Neural cell (in vitro differentiated cells): Measurements from ENCODE around the gene EGFL8. TPM values are rescaled to one million over a fixed set of nuclear protein-coding genes. Genes with fewer than 3 reads are reported as not detected.

Source experiments
- H2AFZ ChIP-seq: fragments of 200-600, 300-800 bp; sonication (generic), shearing (Covaris generic); 2 replicates; pipeline ENCODE4 v1.6.0; 2014; ENCODE audit warnings: low read depth, mild to moderate bottlenecking, antibody characterized with exemption, low read length, moderate library complexity
- H3F3A ChIP-seq: fragments of 200-600 bp; shearing (Covaris generic); 2 replicates; pipeline ENCODE4 v1.6.1; 2016; ENCODE audit warnings: mild to moderate bottlenecking, moderate library complexity, mixed read lengths, antibody characterized with exemption, low read length; ENCODE audit not compliant: insufficient read depth, poor library complexity, severe bottlenecking
- H3K27ac ChIP-seq: fragments of 200-600, 300-800 bp; sonication (generic), shearing (Covaris generic); 2 replicates; pipeline ENCODE4 v1.5.1; 2014; ENCODE audit warnings: mild to moderate bottlenecking, low read length, moderate library complexity
- H3K27me3 ChIP-seq: fragments of 300-800, 200-600 bp; sonication (generic), shearing (Covaris generic); 2 replicates; pipeline ENCODE4 v1.6.0; 2014; ENCODE audit warnings: mild to moderate bottlenecking, low read depth, low read length, moderate library complexity; ENCODE audit not compliant: insufficient read depth
- H3K36me3 ChIP-seq: fragments of 300-800, 200-600 bp; sonication (generic), shearing (Covaris generic); 2 replicates; pipeline ENCODE4 v1.5.1; 2014; ENCODE audit warnings: mild to moderate bottlenecking, antibody characterized with exemption, low read length, moderate library complexity; ENCODE audit not compliant: insufficient read depth
- H3K4me2 ChIP-seq: fragments of 300-800, 200-600 bp; sonication (generic), shearing (Covaris generic); 2 replicates; pipeline ENCODE4 v1.6.0; 2014; ENCODE audit warnings: mild to moderate bottlenecking, low read length
- H3K4me3 ChIP-seq: fragments of 300-800, 200-600 bp; sonication (generic), shearing (Covaris generic); 2 replicates; pipeline ENCODE4 v1.5.1; 2014; ENCODE audit warnings: mild to moderate bottlenecking, low read length, moderate library complexity
- H3K79me2 ChIP-seq: fragments of 200-600 bp; shearing (Covaris generic); replicated peaks from 2 replicates; pipeline ENCODE4 v1.6.0; 2014; ENCODE audit warnings: mild to moderate bottlenecking, low read length, moderate library complexity; ENCODE audit not compliant: insufficient read depth
- H3K9ac ChIP-seq: fragments of 300-800, 200-600 bp; sonication (generic), shearing (Covaris generic); 2 replicates; pipeline ENCODE4 v1.6.1; 2016; ENCODE audit warnings: mild to moderate bottlenecking, low read length, mixed read lengths
- H3K9me2 ChIP-seq: fragments of 200-600 bp; shearing (Covaris generic); 2 replicates; pipeline ENCODE4 v1.6.1; 2016; ENCODE audit warnings: mild to moderate bottlenecking, low read length, mixed read lengths; ENCODE audit not compliant: insufficient read depth
- H3K9me3 ChIP-seq: fragments of 200-600, 300-800 bp; sonication (generic), shearing (Covaris generic); 2 replicates; pipeline ENCODE4 v1.6.1; 2016; ENCODE audit warnings: mild to moderate bottlenecking, mixed run types, low read length, moderate library complexity, mixed read lengths
- H4K20me1 ChIP-seq: fragments of 200-600 bp; shearing (Covaris generic); 2 replicates; pipeline ENCODE4 v1.6.1; 2016; ENCODE audit warnings: mild to moderate bottlenecking, mixed run types; ENCODE audit not compliant: insufficient read depth
- CTCF ChIP-seq: fragments of 450-650 bp; IDR thresholded peaks from 2 replicates; pipeline ENCODE4 v1.5.1; 2014; ENCODE audit warnings: antibody characterized with exemption, mild to moderate bottlenecking, moderate library complexity; ENCODE audit not compliant: poor library complexity, severe bottlenecking
- EP300 ChIP-seq: fragments of 450-650 bp; conservative IDR thresholded peaks from 2 replicates; pipeline ENCODE4 v1.6.1; 2014; ENCODE audit warnings: antibody characterized with exemption, mild to moderate bottlenecking, moderate library complexity; ENCODE audit not compliant: poor library complexity, severe bottlenecking
- EZH2 ChIP-seq: fragments of 200-600, 300-800 bp; shearing (Covaris generic), sonication (generic); IDR thresholded peaks from 2 replicates; pipeline ENCODE4 v1.6.1; 2014; ENCODE audit warnings: antibody characterized with exemption, low read length, borderline replicate concordance, mild to moderate bottlenecking; ENCODE audit not compliant: insufficient read depth, poor library complexity, severe bottlenecking
- MXI1 ChIP-seq: fragments of 450-650 bp; conservative IDR thresholded peaks from 2 replicates; pipeline ENCODE4 v1.6.1; 2014; ENCODE audit warnings: antibody characterized with exemption, mild to moderate bottlenecking; ENCODE audit not compliant: poor library complexity, severe bottlenecking
- POLR2AphosphoS5 ChIP-seq: IDR thresholded peaks from 2 replicates; pipeline ENCODE4 v1.6.1; 2012
- RAD21 ChIP-seq: fragments of 450-650 bp; conservative IDR thresholded peaks from 2 replicates; pipeline ENCODE4 v1.6.1; 2014; ENCODE audit warnings: antibody characterized with exemption, mild to moderate bottlenecking, moderate library complexity
- REST ChIP-seq: IDR thresholded peaks from 2 replicates; pipeline ENCODE4 v1.6.1; 2012; ENCODE audit warnings: borderline replicate concordance
- SMC3 ChIP-seq: fragments of 450-650 bp; conservative IDR thresholded peaks from 2 replicates; pipeline ENCODE4 v1.6.1; 2014; ENCODE audit warnings: antibody characterized with exemption, mild to moderate bottlenecking, moderate library complexity; ENCODE audit not compliant: poor library complexity
- TAF1 ChIP-seq: IDR thresholded peaks from 2 replicates; pipeline ENCODE4 v1.6.1; 2012; ENCODE audit warnings: low read depth
- polyA plus RNA-seq: library from polyadenylated mRNA; depleted of rRNA; stranded (reverse); fragments of >200 nt; gene quantifications from 2 replicates; pipeline ENCODE4 v1.2.3, GENCODE V29; 2014

EGFL8 gene
- polyA plus RNA-seq, 1 donor from 2014 or later = 22.4 TPM

- TF ChIP-seq REST (no peak), EZH2 (no peak)
Observed at GRCh38 chr6:32181148-32181702, 16.8 kb downstream of the EGFL8 start (continued).

GRCh38 chr6:32181915-32182529 lies 17.6 kb downstream of the EGFL8 start:
- Histone ChIP-seq H3K27ac (no peak overlapping the region), H3K27me3 (no peaks in the 10 kb centered on the region), H3K9me3 (no peaks in the 10 kb centered on the region), H3K4me3 (no peak overlapping the region), H2AFZ (no peak overlapping the region), H3K9me2 (no peaks in the 10 kb centered on the region), H4K20me1 (no peaks in the 10 kb centered on the region), H3F3A (peaks cover 3% of the 10 kb centered on the region), H3K4me2 (no peak overlapping the region), H3K79me2 (peaks cover 19% of the 10 kb centered on the region), H3K9ac (no peak overlapping the region), H3K36me3 (no peaks in the 10 kb centered on the region)
- TF ChIP-seq POLR2AphosphoS5 = no peak
- TF ChIP-seq CTCF = no peak
- TF ChIP-seq SMC3 = no peak
- TF ChIP-seq REST = no peak
- TF ChIP-seq TAF1 = no peak
- no peak for TF ChIP-seq MXI1
- TF ChIP-seq EZH2 = no peak
- no peak for TF ChIP-seq EP300
- TF ChIP-seq RAD21 = no peak
